ENCODE measurements around the gene JAKMIP1.

DNA sequence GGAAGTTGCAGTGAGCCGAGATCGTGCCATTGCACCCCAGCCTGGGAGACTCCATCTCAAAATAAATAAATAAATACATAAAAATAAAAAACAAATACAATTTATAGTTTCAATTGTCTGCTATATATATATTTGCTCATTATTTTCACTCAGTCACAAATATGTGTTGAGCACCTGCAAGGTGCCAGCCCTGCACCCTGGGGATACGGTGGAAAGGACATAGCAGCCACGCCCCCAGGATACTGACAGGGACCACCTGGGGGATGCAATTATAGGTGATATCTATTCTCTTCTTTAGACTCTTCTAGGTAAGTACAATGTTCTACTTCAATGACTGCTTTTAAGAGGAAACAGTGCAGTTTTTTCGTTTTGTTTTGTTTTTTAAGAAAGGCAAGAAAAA is 85.0 kb downstream of the JAKMIP1 start:
- no peak for TF ChIP-seq SPI1 (IDR thresholded peaks at IDR 0.05; ENCODE audit: low read depth, low read length)
- no peak for TF ChIP-seq POLR2A (IDR thresholded peaks at IDR 0.05; ENCODE audit: low read depth, low read length)
- TF ChIP-seq POLR2AphosphoS5 (IDR thresholded peaks at IDR 0.05; ENCODE audit: low read depth, low read length): no peak
- TF ChIP-seq TAF1 (IDR thresholded peaks at IDR 0.05; ENCODE audit: low read depth, low read length): no peak
